ENCODE data around the gene LHB.
"Not testable (repeated sequence)": the region's sequence is repeated elsewhere in the genome, so short reads cannot be mapped to it uniquely, and the experiment has no call there.

The LHB gene

DNA sequence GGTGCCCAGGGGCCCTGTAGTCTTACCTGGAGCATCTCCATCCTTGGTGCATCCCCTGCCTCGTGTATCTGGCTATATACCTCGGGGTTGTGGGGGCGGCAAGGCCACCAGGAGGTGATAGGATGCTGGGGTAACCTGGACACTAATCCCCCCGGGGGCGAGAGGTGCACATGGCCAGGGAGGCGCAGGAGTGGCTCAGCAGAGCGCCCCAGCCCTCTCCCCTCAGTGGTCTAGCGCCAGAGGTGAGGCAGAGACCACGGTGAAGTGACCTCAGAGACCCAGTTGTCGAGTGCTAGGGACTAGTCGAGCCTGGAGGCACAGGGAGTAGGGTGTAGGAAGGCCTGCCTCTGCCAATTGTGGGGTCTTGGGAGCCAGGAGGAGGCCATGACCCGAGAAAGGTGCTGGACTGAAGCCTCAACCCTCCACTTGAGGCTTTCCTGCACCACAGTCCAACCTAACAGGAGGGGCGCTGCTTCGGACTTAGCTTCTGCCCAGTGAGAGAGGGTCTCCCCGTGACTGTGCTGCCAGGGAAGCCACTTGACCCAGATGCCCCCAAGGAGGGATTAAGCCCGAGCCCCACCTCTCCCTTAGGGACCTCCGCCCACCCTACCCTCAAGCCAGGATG is at the start of gene LHB:
TSS of gene LHB (minus strand) at position 51 of the 625 bp plus-strand sequence. CDS start at position 41, 10 bp downstream.
- DNase-seq = no peak

DNA sequence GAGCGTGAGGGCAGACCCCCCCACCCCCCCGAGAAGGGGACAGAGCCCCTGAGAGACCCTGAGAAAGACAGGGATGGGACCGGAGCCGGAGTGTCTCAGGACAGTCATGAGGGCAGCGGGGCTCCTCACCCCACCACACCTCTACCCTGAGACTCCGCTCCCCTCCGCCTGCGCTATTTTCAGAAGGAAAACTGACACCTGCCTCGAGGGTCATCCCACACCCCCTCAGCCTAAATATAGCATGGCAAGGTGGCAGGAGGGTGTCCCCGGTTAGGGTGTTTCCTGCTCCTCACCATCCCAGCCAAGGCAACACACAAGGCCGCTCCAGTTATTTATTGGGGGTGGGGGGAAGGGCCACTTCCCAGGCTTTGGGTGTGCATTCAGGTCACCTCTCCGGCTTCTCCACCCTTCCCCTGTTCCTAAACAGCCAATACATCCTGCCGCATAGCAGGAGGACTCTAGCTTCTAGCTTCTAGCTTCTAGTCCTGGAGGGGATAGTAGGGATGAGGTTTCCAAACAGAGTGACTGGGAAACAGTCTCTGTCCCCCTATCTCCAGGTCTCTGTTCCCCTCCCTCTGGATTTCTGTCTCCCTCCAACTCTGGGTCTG is 49.1 kb upstream of the LHB start:
- DNase-seq = no peak

DNA sequence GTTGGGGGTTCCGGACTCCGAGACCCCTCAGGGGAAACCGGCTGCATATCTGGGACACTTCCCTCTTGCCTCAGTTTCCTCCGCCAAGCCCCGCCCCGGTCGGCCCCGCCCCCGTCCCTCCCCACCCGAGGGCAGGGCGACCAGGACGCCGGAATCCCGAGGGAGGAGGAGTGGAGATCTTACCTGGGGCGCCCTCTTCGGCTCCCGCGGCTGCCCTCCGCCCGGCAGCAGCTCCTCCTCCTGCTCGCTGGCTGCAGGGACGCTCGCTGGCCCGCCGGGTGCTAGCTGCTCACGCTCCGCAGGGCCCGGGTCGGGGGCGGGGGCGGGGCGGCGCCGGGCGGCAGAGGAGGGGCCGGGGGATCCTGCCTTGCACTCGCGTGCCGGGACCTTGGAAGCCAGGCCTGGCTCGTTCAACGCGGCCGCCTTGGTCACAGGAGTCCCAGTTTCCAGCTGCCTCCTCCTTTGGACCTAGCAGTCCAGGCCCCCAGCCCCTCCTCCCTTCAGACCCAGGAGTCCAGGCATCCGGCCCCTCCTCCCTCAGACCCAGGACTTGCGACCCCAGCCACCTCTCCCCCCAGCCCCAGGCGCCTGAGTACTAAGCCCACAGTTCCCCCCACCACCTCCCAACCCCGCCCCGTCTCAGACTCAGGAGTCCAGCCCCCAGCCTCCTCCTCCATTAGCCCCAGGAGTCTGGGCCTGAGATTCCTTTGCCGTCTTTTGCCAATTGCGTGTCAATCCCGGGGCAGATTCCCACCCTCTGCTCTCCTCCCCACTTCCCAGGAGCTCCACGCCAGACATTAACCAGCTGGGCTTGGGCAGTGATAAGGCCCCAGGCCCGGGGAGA is 48.1 kb upstream of the LHB start, which contains the start of gene NTF4:
TSS of gene NTF4 (minus strand) at position 51 of the 844 bp plus-strand sequence. CDS start 2,821 bp downstream, outside the sequence.
- DNase-seq = no peak

DNA sequence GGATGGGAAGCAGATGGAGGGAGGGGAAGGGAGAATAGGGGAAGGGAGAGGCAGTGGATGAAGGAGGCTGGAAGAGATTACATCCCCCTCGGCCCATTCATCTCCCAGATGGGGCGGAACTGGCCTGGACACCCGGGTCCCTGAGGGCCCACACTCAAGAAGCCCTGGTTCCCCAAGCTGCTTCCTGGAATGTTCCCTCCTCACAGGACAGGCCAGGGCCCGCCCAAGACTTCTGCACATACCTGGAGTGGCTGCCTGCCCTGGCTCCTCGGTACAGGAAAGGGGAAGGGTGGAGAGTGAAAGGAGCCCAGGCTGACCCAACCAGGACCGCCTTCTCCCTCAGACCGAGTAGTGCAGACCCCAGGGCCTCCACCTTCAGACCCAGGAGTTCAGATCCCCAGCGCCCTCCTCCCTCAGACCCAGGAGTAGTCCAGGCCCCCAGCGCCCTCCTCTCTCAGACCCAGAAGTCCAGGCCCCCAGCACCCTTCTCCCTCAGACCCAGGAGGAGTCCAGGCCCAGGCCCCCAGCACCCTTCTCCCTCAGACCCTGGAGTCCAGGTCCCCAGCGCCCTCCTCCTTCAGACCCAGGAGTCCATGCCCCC is 47.2 kb upstream of the LHB start:
- DNase-seq = no peak

DNA sequence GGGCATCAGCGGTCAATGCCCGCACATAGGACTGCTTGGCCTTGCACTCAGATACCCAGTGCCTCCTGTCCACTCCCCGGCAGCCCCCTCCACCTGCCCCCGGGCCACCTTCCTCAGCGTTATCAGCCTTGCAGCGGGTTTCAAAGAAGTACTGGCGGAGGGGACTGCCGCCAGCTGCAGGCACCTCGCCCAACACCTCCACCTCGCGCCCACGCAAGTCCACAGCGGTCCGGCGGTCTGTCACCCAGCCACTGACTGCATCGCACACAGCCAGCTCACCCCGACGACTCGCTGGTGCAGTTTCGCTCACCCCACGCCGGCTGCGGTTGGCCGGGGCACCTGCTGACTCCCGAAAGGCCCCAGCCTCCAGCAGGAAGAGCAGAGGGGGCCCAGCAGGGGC is 44.6 kb upstream of the LHB start:
- no peak for DNase-seq

DNA sequence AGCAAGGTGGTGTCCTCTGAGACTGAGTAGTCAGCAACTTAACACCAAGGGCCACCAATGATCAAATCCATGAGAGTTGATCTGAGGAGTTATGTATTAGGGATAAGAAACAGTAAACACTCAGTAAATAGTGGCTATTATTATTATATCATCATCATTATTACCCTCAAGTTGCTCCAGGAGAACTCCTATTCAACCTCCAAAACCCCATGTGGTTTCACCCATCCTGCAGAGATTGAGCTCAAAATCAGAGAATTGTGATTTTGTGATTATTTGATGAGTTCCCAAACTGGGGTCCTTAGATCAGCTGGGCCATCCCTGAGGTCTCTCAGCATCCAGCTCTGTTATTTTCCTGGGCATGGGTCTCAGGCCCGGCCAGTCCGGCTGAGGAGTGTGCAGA is 44.1 kb upstream of the LHB start:
- DNase-seq = no peak

DNA sequence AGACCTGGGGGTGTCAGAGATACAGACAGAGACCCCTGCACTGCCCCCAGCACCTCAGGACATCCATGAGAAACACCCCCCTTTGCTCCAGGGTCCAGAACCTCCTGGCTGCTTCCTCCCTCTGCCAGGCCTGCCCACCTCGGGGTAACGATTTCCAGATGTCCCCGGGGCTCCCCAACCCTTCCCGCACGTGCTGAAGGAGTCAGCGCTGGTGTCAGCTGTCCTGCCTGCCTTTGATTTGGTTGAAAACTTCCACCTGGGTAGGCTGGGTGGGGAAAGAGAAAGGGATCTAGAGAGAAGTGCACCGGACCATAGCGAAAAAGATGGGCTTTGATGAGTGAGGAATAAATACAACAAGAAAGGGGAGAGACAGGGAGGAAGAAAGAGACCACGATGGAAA is 42.2 kb upstream of the LHB start:
- no peak for DNase-seq

DNA sequence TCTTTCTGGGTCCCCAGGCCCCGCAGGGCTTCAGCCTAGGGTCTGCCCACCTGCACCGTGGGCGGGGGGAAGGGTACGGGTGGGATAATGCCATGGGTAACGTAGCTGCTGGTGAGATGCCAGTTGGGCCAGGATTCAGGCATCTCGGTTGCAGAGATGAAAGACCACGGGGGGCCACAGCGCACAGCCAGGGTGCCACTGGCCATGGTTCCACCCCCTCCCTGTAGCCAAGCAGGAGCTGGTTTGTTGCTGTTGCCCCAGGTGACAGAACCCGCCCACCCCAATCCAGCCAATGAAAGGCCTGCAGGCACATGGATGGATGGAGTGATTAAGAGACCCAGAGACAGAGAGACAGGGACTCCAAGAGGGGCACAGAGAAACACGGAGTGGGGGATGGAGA is 41.7 kb upstream of the LHB start:
- no peak for DNase-seq

DNA sequence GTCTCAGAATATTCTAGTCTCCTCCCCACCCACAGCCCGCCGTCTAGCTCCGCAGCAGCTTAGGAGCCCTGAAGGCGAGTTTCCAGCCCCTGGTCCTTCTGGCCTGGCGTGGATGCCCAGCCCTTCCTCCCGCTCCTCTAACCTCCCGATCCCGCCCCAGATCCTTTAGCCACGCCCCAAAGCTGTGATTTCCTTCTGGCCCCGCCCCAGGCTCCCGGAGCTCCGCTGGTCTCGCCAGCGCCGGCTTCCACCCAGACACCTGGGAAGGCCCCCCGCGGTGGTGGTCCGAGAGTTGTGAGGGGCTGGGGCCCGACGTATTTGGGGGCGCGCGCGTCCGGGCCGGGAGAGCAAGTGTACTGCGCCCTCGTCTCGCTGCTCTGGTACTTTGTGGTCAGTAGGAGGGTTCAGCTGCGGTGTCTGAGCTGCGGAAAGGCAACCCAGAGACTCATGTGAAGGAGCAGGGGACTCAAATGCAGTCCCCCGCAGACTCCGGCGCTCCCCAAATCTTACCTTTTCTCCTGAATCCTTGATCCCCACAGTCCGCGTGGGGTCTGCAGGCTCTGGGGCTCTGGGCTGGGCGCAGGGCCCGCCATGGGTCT is 40.8 kb upstream of the LHB start, which contains the start of gene CGB7:
TSS of gene CGB7 (minus strand) at position 114 of the 599 bp plus-strand sequence. CDS start 2,374 bp downstream, outside the sequence.
- no peak for DNase-seq

DNA sequence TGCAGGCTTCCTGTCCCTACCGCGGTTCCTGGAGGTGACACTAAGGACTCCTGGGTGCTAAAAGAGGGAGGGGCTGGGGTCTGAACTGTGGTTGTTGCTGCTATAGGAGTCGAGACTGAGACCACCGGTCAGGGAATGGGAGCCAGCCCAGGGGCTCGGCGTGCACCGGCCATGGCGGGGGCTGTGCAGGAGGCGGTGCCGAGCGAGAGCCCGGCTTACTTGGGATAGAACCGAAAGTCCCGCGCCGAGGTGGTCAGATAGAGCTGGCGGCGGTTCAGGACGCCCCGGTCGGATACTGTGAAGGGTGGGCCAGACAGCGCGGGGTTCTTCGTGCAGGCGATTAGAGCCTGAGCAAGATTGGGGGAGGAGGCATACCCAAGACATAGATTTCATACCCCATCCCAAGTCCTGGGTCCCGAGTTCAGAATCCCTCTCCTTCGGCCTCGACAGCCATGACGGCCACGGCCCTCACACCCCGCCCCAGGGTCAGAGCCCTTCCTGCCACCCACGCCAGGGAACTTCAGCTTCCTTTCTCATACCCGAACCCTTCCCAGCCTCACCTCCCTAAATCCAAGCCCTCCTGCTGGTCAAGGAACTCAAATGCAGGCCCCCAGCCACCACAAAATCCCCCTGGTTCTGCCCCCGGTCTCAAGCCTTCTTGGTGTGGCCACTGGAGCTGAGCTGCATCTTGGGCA is 40.2 kb upstream of the LHB start:
- not testable (repeated sequence) for DNase-seq

DNA sequence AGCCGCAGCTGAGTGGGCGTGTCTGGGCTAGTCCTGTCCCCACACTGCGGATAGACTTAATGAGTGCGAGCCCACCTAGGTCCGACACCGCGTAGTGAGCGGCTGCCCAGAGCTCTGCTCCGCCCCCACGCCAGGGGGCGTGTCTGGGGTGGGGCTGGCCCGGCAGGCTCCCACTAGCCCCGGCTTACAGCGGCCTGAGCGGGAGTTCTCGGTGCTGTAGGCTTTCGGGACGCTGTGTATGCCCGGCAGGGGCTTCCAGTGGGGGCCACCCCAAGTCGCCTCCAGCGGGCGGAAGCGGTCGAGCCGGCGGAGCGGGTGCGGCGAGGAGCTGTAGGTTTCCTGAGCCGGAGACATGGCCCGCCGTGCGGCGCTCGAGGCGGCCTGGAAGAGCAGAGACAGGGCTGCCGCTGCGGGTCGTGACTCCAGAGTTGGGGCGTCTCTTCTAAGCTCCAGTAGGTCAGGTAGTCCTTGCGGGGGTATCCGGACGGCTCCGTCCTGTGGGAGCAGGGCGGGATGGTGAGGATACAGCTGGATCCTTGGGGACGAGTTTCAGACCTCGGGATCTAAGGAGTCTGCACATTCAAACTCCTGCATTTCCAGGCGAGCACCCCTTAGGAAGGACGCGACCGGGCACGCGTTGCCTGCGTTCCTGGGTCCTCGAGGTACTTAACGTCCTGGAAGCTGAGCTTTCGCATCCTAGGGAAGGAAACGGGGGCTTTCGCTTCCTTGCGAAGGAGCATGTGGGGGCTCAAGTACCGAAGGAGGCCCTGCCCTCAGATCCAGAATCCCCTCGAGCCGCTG is 39.4 kb upstream of the LHB start:
- no peak for DNase-seq

DNA sequence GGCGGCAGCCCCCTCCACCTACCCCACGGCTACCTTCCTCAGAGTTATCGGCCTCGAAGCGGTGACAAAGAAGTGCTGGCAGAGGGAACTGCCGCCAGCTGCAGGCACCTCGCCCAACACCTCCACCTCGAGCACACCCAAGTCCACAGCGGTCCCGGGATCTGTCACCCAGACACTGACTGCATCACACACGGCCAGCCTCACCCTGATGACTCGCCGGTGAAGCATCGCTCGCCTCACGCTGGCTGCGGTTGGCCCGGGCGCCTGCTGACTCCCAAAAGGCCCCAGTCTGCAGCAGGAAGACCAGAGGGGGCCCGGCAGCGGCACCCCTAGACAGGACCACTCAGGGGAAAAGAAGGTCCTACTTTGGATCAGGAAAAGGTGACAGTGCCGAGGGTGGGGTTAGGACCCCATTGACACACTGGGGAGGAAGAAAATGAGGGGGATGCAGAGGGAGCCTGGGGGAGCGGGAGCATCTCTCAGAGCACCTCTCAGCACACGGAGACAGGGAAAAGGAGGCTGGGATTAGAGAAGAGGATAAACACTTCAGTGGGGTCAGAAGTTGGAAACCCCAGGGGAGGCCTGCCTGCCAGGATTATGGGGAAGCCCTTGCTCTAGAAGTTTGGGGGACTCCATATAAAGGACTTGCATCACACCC is 33.6 kb upstream of the LHB start:
- DNase-seq = not testable (repeated sequence)

DNA sequence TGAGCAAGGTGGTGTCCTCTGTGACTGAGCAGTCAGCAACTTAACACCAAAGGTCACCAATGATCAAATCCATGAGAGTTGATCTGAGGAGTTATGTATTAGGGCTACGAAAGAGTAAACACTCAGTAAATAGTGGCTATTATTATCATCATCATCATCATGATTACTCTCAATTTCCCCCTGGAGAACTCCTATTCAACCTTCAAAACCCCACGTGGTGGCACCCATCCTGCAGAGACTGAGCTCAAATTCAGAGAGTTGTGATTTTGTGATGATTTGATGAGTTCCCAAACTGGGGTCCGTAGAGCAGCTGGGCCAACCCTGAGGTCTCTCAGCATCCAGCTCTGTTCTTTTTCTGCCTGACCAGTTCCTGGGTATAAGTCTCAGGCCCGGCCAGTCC is 32.9 kb upstream of the LHB start:
- DNase-seq = not testable (repeated sequence)

DNA sequence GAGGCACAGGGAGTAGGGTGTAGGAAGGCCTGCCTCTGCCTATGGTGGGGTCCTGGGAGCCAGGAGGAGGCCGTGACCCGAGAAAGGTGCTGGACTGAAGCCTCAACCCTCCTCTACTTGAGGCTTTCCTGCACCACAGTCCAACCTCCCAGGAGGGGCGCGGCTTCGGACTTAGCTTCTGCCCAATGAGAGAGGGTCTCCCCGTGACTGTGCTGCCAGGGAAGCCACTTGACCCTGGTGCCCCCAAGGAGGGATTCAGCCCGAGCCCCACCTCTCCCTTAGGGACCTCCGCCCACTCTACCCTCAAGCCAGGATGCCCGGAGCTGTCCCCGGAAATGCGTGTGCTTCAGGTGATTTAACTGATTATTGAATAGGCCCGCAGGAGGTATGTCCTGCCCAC is 32.1 kb upstream of the LHB start, which contains the start of gene CGB8:
TSS of gene CGB8 (minus strand) at position 101 of the 400 bp plus-strand sequence. CDS start 372 bp downstream, outside the sequence.
- not testable (repeated sequence) for DNase-seq

DNA sequence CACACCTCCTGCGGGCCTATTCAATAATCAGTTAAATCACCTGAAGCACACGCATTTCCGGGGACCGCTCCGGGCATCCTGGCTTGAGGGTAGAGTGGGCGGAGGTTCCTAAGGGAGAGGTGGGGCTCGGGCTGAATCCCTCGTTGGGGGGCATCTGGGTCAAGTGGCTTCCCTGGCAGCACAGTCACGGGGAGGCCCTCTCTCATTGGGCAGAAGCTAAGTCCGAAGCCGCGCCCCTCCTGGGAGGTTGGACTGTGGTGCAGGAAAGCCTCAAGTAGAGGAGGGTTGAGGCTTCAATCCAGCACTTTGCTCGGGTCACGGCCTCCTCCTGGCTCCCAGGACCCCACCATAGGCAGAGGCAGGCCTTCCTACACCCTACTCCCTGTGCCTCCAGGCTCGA is 26.7 kb upstream of the LHB start, which contains the start of gene CGB5:
TSS of gene CGB5 (plus strand) at position 301 of the 400 bp plus-strand sequence. CDS start 362 bp downstream, outside the sequence.
- DNase-seq = not testable (repeated sequence)

DNA sequence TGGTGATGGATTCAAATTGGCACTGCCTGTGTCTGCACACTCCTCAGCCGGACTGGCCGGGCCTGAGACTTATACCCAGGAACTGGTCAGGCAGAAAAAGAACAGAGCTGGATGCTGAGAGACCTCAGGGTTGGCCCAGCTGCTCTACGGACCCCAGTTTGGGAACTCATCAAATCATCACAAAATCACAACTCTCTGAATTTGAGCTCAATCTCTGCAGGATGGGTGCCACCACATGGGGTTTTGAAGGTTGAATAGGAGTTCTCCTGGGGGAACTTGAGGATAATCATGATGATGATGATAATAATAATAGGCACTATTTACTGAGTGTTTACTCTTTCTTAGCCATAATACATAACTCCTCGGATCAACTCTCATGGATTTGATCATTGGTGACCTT is 25.8 kb upstream of the LHB start:
- DNase-seq = not testable (repeated sequence)

DNA sequence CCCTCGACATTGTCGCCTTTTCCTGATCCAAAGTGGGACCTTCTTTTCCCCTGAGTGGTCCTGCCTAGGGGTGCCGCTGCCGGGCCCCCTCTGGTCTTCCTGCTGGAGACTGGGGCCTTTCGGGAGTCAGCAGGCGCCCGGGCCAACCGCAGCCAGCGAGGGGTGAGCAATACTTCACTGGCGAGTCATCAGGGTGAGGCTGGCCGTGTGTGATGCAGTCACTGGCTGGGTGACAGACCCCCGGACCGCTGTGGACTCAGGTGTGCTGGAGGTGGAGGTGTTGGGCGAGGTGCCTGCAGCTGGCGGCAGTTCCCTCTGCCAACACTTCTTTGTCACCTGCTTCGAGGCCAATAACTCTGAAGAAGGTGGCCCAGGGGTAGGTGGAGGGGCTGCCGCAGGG is 25.3 kb upstream of the LHB start:
- DNase-seq = no peak

DNA sequence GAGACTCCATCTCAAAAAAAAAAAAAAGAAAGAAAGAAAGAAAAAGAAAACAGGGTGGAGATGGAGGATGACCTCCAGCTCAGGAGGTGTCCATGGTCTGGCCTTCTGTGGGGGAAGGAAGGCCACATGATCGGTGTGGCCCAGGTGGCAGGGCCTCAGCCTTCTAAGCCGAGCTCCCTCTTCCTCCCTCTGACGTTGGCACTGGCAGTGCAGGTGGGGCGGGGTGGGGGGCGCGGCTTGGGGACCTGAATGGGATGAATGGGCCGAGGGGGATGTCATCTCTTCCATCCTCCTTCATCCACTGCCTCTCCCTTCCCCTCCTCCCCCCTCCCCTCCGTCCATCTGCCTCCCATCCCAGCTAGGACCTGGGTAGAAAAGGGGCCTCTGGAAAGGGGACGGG is 22.8 kb upstream of the LHB start:
- not testable (repeated sequence) for DNase-seq

DNA sequence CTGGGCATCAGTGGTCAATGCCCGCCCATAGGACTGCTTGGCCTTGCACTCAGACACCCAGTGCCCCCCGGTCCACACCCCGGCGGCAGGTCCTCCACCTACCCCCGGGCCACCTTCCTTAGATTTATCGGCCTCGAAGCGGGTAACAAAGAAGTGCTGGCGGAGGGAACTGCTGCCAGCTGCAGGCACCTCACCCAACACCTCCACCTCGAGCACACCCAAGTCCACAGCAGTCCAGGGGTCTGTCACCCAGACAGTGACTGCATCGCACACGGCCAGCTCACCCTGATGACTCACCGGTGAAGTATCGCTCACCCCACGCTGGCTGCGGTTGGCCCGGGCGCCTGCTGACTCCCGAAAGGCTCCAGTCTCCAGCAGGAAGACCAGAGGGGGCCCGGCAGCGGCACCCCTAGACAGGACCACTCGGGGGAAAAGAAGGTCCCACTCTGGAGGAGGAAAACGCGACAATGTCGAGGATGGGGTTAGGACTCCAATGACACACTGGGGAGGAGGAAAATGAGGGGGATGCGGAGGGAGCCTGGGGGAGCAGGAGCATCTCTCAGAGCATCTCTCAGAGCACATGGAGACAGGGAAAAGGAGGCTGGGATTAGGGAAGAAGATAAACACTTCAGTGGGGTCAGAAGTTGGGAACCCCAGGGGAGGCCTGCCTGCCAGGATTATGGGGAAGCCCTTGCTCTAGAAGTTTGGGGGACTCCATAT is 21.8 kb upstream of the LHB start:
- DNase-seq = not testable (repeated sequence)

DNA sequence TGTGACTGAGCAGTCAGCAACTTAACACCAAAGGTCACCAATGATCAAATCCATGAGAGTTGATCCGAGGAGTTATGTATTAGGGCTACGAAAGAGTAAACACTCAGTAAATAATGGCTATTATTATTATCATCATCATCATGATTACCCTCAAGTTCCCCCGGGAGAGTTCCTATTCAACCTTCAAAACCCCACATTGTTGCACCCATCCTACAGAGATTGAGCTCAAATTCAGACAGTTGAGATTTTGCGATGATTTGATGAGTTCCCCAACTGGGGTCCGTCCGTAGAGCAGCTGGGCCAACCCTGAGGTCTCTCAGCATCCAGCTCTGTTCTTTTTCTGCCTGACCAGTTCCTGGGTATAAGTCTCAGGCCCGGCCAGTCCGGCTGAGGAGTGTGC is 21.2 kb upstream of the LHB start:
- not testable (repeated sequence) for DNase-seq
